ENCODE results near the gene TCTN2. TPM values are rescaled to one million over a fixed set of nuclear protein-coding genes. Genes with fewer than 3 reads are reported as not detected.

TCTN2 gene
- polyA plus RNA-seq, 3 donors = 0.24 to 1.1 TPM; not detected in 1

DNA sequence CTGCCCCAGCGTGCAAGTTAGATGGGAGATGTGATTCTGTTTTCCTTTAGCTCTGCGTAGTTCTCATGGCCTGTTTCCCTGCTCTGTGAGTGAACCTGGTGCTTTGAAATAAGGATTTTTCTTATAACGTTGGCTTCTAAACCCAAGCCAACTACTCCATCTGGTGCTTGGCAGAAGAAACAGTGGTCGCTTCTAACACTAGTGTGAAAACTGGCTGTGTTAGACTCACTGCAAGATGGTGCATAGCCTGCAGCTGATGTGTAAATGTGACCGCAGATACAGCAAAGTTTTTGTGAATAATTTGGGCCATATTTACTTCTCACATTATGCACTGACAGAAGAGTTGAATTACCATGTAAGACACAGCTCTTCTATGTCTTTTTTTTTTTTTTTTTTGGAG, 25.0 kb upstream of the TCTN2 start:
- TF ChIP-seq, protein P1, sequence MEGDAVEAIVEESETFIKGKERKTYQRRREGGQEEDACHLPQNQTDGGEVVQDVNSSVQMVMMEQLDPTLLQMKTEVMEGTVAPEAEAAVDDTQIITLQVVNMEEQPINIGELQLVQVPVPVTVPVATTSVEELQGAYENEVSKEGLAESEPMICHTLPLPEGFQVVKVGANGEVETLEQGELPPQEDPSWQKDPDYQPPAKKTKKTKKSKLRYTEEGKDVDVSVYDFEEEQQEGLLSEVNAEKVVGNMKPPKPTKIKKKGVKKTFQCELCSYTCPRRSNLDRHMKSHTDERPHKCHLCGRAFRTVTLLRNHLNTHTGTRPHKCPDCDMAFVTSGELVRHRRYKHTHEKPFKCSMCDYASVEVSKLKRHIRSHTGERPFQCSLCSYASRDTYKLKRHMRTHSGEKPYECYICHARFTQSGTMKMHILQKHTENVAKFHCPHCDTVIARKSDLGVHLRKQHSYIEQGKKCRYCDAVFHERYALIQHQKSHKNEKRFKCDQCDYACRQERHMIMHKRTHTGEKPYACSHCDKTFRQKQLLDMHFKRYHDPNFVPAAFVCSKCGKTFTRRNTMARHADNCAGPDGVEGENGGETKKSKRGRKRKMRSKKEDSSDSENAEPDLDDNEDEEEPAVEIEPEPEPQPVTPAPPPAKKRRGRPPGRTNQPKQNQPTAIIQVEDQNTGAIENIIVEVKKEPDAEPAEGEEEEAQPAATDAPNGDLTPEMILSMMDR (IDR thresholded peaks at IDR 0.05) = no peak
- WGBS (ENCODE audit: insufficient coverage) = no CpG with 5 or more reads among the region's 5 CpGs
- H3K36me3 Mint-ChIP-seq = peaks cover 47 to 77% of the 10 kb centered on the region in 2 donors
- Histone ChIP-seq H3K27me3 (ENCODE audit: control insufficient read depth in 2 of 2, insufficient read depth in 2 of 2, low read length in 2 of 2) (no peaks in the 10 kb centered on the region), H3K79me2 (ENCODE audit: insufficient read depth, low read length) (no peaks in the 10 kb centered on the region), H3K27ac (ENCODE audit: low read depth in 1 of 2, low read length in 2 of 2) (no peak overlapping the region), H3K9me3 (replicated peaks in 1 of 2; ENCODE audit: control insufficient read depth in 1 of 2, insufficient read depth in 1 of 2, low read length in 2 of 2) (no peaks in the 10 kb centered on the region), H3K4me2 (replicated peaks; ENCODE audit: extremely low read depth, low read length, poor library complexity, severe bottlenecking) (no peak overlapping the region), H3K4me3 (replicated peaks in 1 of 3; ENCODE audit: low read depth in 2 of 3, low read length in 3 of 3) (no peak overlapping the region), H4K20me1 (ENCODE audit: insufficient read depth, low read length) (no peaks in the 10 kb centered on the region), H3K9ac (ENCODE audit: insufficient read depth, low read length, poor library complexity, severe bottlenecking) (no peak overlapping the region), H3K36me3 (replicated peaks in 1 of 2; ENCODE audit: control insufficient read depth in 1 of 2, insufficient read depth in 2 of 2, low read length in 2 of 2) (peaks cover 33 to 87% of the 10 kb centered on the region in 2 donors), H2AFZ (ENCODE audit: insufficient read depth, low read depth, low read length, poor library complexity, severe bottlenecking) (no peak overlapping the region), H3K4me1 (ENCODE audit: control insufficient read depth in 1 of 2, insufficient read depth in 2 of 2, low read length in 2 of 2) (no peaks in the 10 kb centered on the region)
- intact Hi-C loops (cut with micrococcal nuclease) = no loop called here
- H3K9me3 Mint-ChIP-seq = no peaks in the 10 kb centered on the region
- no peak for DNase-seq
- no peak overlapping the region for H3K27ac Mint-ChIP-seq
- H3K4me3 Mint-ChIP-seq = no peak overlapping the region
- peaks cover 0 to 2% (median 0%) of the 10 kb centered on the region in 3 donors for H3K27me3 Mint-ChIP-seq (ENCODE audit: low read depth in 3 of 3)
- H3K4me1 Mint-ChIP-seq = no peaks in the 10 kb centered on the region

DNA sequence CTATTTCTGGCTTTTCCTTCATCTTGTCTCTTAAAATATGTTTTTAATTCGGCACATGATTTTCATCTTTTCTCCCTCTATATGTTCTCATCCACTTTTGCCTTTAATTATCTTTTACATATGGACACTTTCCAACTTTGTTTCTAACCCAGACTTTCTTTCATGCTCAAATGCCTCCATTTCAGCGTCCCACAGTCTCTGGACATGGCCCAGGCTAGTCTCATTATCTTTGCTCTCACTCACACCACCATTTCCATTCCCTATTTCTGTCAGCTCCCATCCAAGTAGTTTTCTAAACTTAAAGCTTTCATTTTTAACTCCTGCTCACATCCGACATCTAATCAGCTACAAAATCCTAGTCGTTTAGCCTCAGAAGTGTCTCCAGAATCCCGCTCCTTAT, 22.5 kb upstream of the TCTN2 start:
- Mint-ChIP-seq H3K27me3 (ENCODE audit: low read depth in 3 of 3) (no peaks in the 10 kb centered on the region), H3K9me3 (no peaks in the 10 kb centered on the region), H3K36me3 (peaks cover 56 to 83% of the 10 kb centered on the region in 2 donors), H3K27ac (no peak overlapping the region), H3K4me1 (no peaks in the 10 kb centered on the region), H3K4me3 (no peak overlapping the region)
- H2AFZ ChIP-seq (ENCODE audit: insufficient read depth, low read depth, low read length, poor library complexity, severe bottlenecking) = no peak overlapping the region
- DNase-seq = no peak
- no peaks in the 10 kb centered on the region for H3K9me3 ChIP-seq (replicated peaks in 1 of 2; ENCODE audit: control insufficient read depth in 1 of 2, insufficient read depth in 1 of 2, low read length in 2 of 2)
- no peaks in the 10 kb centered on the region for H3K79me2 ChIP-seq (ENCODE audit: insufficient read depth, low read length)
- TF ChIP-seq, protein P1 (IDR thresholded peaks at IDR 0.05) = no peak
- H3K27ac ChIP-seq (ENCODE audit: low read depth in 1 of 2, low read length in 2 of 2) = no peak overlapping the region
- no peak overlapping the region for H3K4me3 ChIP-seq (replicated peaks in 1 of 3; ENCODE audit: low read depth in 2 of 3, low read length in 3 of 3)
- no peak overlapping the region for H3K9ac ChIP-seq (ENCODE audit: insufficient read depth, low read length, poor library complexity, severe bottlenecking)
- no peaks in the 10 kb centered on the region for H3K27me3 ChIP-seq (ENCODE audit: control insufficient read depth in 2 of 2, insufficient read depth in 2 of 2, low read length in 2 of 2)
- intact Hi-C loops (cut with micrococcal nuclease) = no loop called here
- peaks cover 39 to 94% of the 10 kb centered on the region in 2 donors for H3K36me3 ChIP-seq (replicated peaks in 1 of 2; ENCODE audit: control insufficient read depth in 1 of 2, insufficient read depth in 2 of 2, low read length in 2 of 2)
- 93% methylated on average over 5 of the region's 5 CpGs for WGBS (ENCODE audit: insufficient coverage)
- H4K20me1 ChIP-seq (ENCODE audit: insufficient read depth, low read length) = no peaks in the 10 kb centered on the region
- H3K4me2 ChIP-seq (replicated peaks; ENCODE audit: extremely low read depth, low read length, poor library complexity, severe bottlenecking) = no peak overlapping the region
- H3K4me1 ChIP-seq (ENCODE audit: control insufficient read depth in 1 of 2, insufficient read depth in 2 of 2, low read length in 2 of 2) = no peaks in the 10 kb centered on the region

Measured in CD14-positive monocyte (primary cell).